ENCODE measurements around the gene CNGA3.

Gene CNGA3

DNA sequence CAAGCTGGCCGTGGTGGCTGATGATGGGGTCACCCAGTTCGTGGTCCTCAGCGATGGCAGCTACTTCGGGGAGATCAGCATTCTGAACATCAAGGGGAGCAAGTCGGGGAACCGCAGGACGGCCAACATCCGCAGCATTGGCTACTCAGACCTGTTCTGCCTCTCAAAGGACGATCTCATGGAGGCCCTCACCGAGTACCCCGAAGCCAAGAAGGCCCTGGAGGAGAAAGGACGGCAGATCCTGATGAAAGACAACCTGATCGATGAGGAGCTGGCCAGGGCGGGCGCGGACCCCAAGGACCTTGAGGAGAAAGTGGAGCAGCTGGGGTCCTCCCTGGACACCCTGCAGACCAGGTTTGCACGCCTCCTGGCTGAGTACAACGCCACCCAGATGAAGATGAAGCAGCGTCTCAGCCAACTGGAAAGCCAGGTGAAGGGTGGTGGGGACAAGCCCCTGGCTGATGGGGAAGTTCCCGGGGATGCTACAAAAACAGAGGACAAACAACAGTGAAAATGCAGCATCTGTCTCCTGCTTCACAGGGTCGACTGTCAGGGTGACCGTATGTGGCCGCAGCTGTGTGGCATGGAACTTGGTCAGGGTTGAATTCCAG lies 50.6 kb downstream of the CNGA3 start:
- H3K79me1 ChIP-seq (ENCODE audit: low read length) = no peaks in the 10 kb centered on the region
- no peak overlapping the region for H3K4ac ChIP-seq (ENCODE audit: low read depth, low read length)
- no peak overlapping the region for H2BK120ac ChIP-seq (ENCODE audit: low read depth, low read length)
- H3K9ac ChIP-seq (ENCODE audit: low read length) = no peak overlapping the region
- WGBS (ENCODE audit: extremely low coverage, insufficient coverage, low lambda C conversion rate) = no CpG with 5 or more reads among the region's 23 CpGs
- no peaks in the 10 kb centered on the region for H3K4me1 ChIP-seq (ENCODE audit: control insufficient read depth, low read depth, low read length)
- no peak overlapping the region for H4K8ac ChIP-seq (ENCODE audit: low read depth, low read length)
- H3K4me3 ChIP-seq (ENCODE audit: low read length) = no peak overlapping the region
- H2BK5ac ChIP-seq (ENCODE audit: low read length) = no peak overlapping the region
- H3K27me3 ChIP-seq (ENCODE audit: insufficient read depth, low read length, poor library complexity) = no peaks in the 10 kb centered on the region
- H3K79me2 ChIP-seq (ENCODE audit: control insufficient read depth, insufficient read depth, low read length) = no peaks in the 10 kb centered on the region
- H2AK5ac ChIP-seq (ENCODE audit: low read length) = no peak overlapping the region
- no peak overlapping the region for H3K23ac ChIP-seq (ENCODE audit: low read length)
- DNase-seq = no peak
- no peak overlapping the region for H3K4me2 ChIP-seq (ENCODE audit: low read length)
- H2BK15ac ChIP-seq (replicated peaks; ENCODE audit: low read depth) = no peak overlapping the region
- H4K5ac ChIP-seq (ENCODE audit: low read length) = no peak overlapping the region
- no peaks in the 10 kb centered on the region for H3K36me3 ChIP-seq (ENCODE audit: control insufficient read depth, insufficient read depth, low read length)
- H3K27ac ChIP-seq (ENCODE audit: low read depth, low read length) = no peak overlapping the region
- no peak overlapping the region for H3K56ac ChIP-seq (ENCODE audit: low read length)
- H3K18ac ChIP-seq (ENCODE audit: low read length) = no peak overlapping the region

DNA sequence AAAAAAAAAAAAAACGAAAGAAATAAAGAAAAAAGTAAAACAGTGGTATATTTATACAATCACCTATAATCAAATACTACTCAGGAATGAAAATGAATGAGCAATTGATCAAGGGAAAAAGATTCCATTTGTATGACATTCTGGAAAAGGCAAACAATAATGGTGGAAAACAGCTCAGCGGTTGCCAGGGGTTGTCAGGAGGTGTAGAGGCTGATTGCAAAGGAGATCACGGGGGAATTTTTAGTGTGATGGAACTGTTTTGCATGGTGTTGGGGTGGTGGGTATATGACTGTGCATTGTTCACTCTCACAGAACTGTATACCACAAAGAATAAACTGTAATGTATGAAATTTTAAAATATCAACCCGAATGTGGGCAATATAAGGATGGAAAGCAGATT lies 52.9 kb downstream of the CNGA3 start:
- no peak overlapping the region for H4K8ac ChIP-seq (ENCODE audit: low read depth, low read length)
- H3K79me2 ChIP-seq (ENCODE audit: control insufficient read depth, insufficient read depth, low read length) = no peaks in the 10 kb centered on the region
- H3K36me3 ChIP-seq (ENCODE audit: control insufficient read depth, insufficient read depth, low read length) = no peaks in the 10 kb centered on the region
- H3K56ac ChIP-seq (ENCODE audit: low read length) = no peak overlapping the region
- no CpG with 5 or more reads among the region's 4 CpGs for WGBS (ENCODE audit: extremely low coverage, insufficient coverage, low lambda C conversion rate)
- no peak overlapping the region for H3K27ac ChIP-seq (ENCODE audit: low read depth, low read length)
- H4K5ac ChIP-seq (ENCODE audit: low read length) = no peak overlapping the region
- H3K4me1 ChIP-seq (ENCODE audit: control insufficient read depth, low read depth, low read length) = no peaks in the 10 kb centered on the region
- no peak overlapping the region for H3K4me2 ChIP-seq (ENCODE audit: low read length)
- no peak overlapping the region for H2AK5ac ChIP-seq (ENCODE audit: low read length)
- no peak overlapping the region for H3K18ac ChIP-seq (ENCODE audit: low read length)
- H3K4me3 ChIP-seq (ENCODE audit: low read length) = no peak overlapping the region
- H2BK120ac ChIP-seq (ENCODE audit: low read depth, low read length) = no peak overlapping the region
- H2BK15ac ChIP-seq (replicated peaks; ENCODE audit: low read depth) = no peak overlapping the region
- H3K79me1 ChIP-seq (ENCODE audit: low read length) = no peaks in the 10 kb centered on the region
- no peak overlapping the region for H3K23ac ChIP-seq (ENCODE audit: low read length)
- H3K9ac ChIP-seq (ENCODE audit: low read length) = no peak overlapping the region
- H3K4ac ChIP-seq (ENCODE audit: low read depth, low read length) = no peak overlapping the region
- H2BK5ac ChIP-seq (ENCODE audit: low read length) = no peak overlapping the region
- H3K27me3 ChIP-seq (ENCODE audit: insufficient read depth, low read length, poor library complexity) = no peaks in the 10 kb centered on the region
- no peak for DNase-seq

DNA sequence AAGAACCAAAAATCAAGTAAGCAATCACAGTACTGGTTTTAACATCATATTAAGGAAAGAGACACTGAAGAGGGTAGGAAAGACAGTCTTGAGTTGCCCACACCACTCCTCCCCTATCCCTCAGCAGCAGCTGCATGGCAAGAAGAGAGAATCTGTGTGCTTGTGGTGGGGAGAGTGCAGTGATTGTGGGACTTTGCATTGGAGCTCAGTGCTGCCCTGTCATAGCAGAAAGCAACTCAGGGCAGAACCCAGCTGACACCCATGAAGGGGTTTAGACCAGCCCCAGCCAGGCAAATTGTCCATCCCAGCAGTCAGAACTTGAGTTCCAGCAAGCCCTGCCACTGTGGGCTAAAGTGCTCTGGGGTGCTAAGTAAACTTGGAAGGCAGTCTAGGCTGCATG lies 57.6 kb downstream of the CNGA3 start:
- no peak overlapping the region for H4K8ac ChIP-seq (ENCODE audit: low read depth, low read length)
- no peak overlapping the region for H3K27ac ChIP-seq (ENCODE audit: low read depth, low read length)
- no peaks in the 10 kb centered on the region for H3K36me3 ChIP-seq (ENCODE audit: control insufficient read depth, insufficient read depth, low read length)
- DNase-seq = no peak
- no peak overlapping the region for H2AK5ac ChIP-seq (ENCODE audit: low read length)
- no peak overlapping the region for H3K4me2 ChIP-seq (ENCODE audit: low read length)
- H2BK15ac ChIP-seq (replicated peaks; ENCODE audit: low read depth) = no peak overlapping the region
- no peak overlapping the region for H2BK120ac ChIP-seq (ENCODE audit: low read depth, low read length)
- H3K4me3 ChIP-seq (ENCODE audit: low read length) = no peak overlapping the region
- H3K27me3 ChIP-seq (ENCODE audit: insufficient read depth, low read length, poor library complexity) = no peaks in the 10 kb centered on the region
- no peak overlapping the region for H3K56ac ChIP-seq (ENCODE audit: low read length)
- no peak overlapping the region for H4K5ac ChIP-seq (ENCODE audit: low read length)
- no peak overlapping the region for H3K23ac ChIP-seq (ENCODE audit: low read length)
- no peaks in the 10 kb centered on the region for H3K79me1 ChIP-seq (ENCODE audit: low read length)
- H3K9ac ChIP-seq (ENCODE audit: low read length) = no peak overlapping the region
- no peak overlapping the region for H3K18ac ChIP-seq (ENCODE audit: low read length)
- no peak overlapping the region for H2BK5ac ChIP-seq (ENCODE audit: low read length)
- H3K79me2 ChIP-seq (ENCODE audit: control insufficient read depth, insufficient read depth, low read length) = no peaks in the 10 kb centered on the region
- no peak overlapping the region for H3K4ac ChIP-seq (ENCODE audit: low read depth, low read length)
- H3K4me1 ChIP-seq (ENCODE audit: control insufficient read depth, low read depth, low read length) = no peaks in the 10 kb centered on the region

DNA sequence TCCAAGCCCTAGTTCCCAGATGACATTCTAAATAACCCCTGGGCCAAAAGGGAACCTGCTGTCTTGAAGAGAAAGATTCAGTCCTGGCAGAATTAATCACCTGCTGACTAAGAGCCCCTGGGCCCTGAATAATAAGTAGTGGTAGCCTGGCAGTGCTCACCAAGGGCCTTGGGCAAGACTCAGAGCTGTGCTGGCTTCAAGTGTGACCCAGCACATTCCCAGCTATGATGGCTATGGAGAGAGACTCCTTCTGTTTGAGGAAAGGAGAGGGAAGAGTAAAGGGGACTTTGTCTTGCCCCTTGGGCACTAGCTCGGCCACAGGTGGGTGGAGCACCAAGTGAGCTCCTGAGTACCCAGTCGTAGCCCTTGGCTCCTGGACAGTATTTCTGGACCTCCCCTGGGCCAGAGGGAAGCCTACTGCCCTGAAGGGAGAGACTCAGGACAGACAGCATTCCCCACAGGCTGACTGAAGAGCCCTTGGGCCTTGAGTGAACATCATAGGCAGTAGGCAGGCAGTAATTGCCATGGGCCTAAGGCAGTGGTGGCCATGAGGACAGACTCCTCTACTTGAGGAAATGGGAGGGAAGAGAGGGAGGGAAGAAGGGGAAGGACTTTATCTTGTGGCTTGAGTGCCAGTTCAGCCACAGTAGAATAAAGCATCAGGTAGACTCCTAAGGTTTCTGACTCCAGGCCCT lies 58.4 kb downstream of the CNGA3 start:
- Histone ChIP-seq H3K23ac (ENCODE audit: low read length) (no peak overlapping the region), H3K4me2 (ENCODE audit: low read length) (no peak overlapping the region)
- WGBS (ENCODE audit: extremely low coverage, insufficient coverage, low lambda C conversion rate) = no CpG with 5 or more reads among the region's 2 CpGs

DNA sequence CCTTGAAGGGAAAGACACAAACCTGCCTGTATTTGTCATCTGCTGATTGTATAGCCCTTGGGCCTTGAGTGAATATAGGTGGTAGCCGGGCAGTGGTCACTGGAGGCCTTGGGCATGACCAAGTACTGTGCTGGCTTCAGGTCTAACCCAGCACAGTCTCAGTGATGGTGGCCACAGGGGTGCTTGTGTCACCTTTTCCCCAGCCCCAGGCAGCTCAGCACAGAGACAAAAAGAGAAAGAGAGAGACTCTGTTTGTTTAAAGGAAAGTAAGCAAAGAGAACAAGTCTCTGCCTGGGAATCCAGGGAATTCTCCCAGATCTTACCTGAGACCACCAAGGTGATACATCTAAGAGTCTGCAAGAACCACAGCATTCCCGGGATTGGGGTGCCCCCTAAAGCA lies 59.0 kb downstream of the CNGA3 start:
- no peak overlapping the region for H3K23ac ChIP-seq (ENCODE audit: low read length)
- H3K4me3 ChIP-seq (ENCODE audit: low read length) = no peak overlapping the region
- no peaks in the 10 kb centered on the region for H3K79me1 ChIP-seq (ENCODE audit: low read length)
- no peak overlapping the region for H3K9ac ChIP-seq (ENCODE audit: low read length)
- no peak overlapping the region for H4K5ac ChIP-seq (ENCODE audit: low read length)
- H3K27me3 ChIP-seq (ENCODE audit: insufficient read depth, low read length, poor library complexity) = no peaks in the 10 kb centered on the region
- no CpG with 5 or more reads among the region's 2 CpGs for WGBS (ENCODE audit: extremely low coverage, insufficient coverage, low lambda C conversion rate)
- no peaks in the 10 kb centered on the region for H3K79me2 ChIP-seq (ENCODE audit: control insufficient read depth, insufficient read depth, low read length)
- no peak overlapping the region for H2BK15ac ChIP-seq (replicated peaks; ENCODE audit: low read depth)
- DNase-seq = no peak
- H3K4me2 ChIP-seq (ENCODE audit: low read length) = no peak overlapping the region
- no peak overlapping the region for H2BK5ac ChIP-seq (ENCODE audit: low read length)
- no peak overlapping the region for H3K27ac ChIP-seq (ENCODE audit: low read depth, low read length)
- no peaks in the 10 kb centered on the region for H3K36me3 ChIP-seq (ENCODE audit: control insufficient read depth, insufficient read depth, low read length)
- H3K4ac ChIP-seq (ENCODE audit: low read depth, low read length) = no peak overlapping the region
- H2AK5ac ChIP-seq (ENCODE audit: low read length) = no peak overlapping the region
- H4K8ac ChIP-seq (ENCODE audit: low read depth, low read length) = no peak overlapping the region
- no peak overlapping the region for H3K18ac ChIP-seq (ENCODE audit: low read length)
- no peak overlapping the region for H2BK120ac ChIP-seq (ENCODE audit: low read depth, low read length)
- H3K56ac ChIP-seq (ENCODE audit: low read length) = no peak overlapping the region
- no peaks in the 10 kb centered on the region for H3K4me1 ChIP-seq (ENCODE audit: control insufficient read depth, low read depth, low read length)

More for the DNA sequence above, 58.4 kb downstream of the CNGA3 start:
- no peaks in the 10 kb centered on the region for H3K36me3 ChIP-seq (ENCODE audit: control insufficient read depth, insufficient read depth, low read length)
- H2BK15ac ChIP-seq (replicated peaks; ENCODE audit: low read depth) = no peak overlapping the region
- H3K4ac ChIP-seq (ENCODE audit: low read depth, low read length) = no peak overlapping the region
- no peak overlapping the region for H3K4me3 ChIP-seq (ENCODE audit: low read length)
- H2BK120ac ChIP-seq (ENCODE audit: low read depth, low read length) = no peak overlapping the region
- H3K56ac ChIP-seq (ENCODE audit: low read length) = no peak overlapping the region
- H3K18ac ChIP-seq (ENCODE audit: low read length) = no peak overlapping the region
- no peak overlapping the region for H4K8ac ChIP-seq (ENCODE audit: low read depth, low read length)
- H3K27ac ChIP-seq (ENCODE audit: low read depth, low read length) = no peak overlapping the region
- H2BK5ac ChIP-seq (ENCODE audit: low read length) = no peak overlapping the region
- H3K9ac ChIP-seq (ENCODE audit: low read length) = no peak overlapping the region
- no peaks in the 10 kb centered on the region for H3K4me1 ChIP-seq (ENCODE audit: control insufficient read depth, low read depth, low read length)
- no peak overlapping the region for H4K5ac ChIP-seq (ENCODE audit: low read length)
- no peaks in the 10 kb centered on the region for H3K79me2 ChIP-seq (ENCODE audit: control insufficient read depth, insufficient read depth, low read length)
- no peaks in the 10 kb centered on the region for H3K27me3 ChIP-seq (ENCODE audit: insufficient read depth, low read length, poor library complexity)
- no peaks in the 10 kb centered on the region for H3K79me1 ChIP-seq (ENCODE audit: low read length)
- no peak for DNase-seq
- H2AK5ac ChIP-seq (ENCODE audit: low read length) = no peak overlapping the region

DNA sequence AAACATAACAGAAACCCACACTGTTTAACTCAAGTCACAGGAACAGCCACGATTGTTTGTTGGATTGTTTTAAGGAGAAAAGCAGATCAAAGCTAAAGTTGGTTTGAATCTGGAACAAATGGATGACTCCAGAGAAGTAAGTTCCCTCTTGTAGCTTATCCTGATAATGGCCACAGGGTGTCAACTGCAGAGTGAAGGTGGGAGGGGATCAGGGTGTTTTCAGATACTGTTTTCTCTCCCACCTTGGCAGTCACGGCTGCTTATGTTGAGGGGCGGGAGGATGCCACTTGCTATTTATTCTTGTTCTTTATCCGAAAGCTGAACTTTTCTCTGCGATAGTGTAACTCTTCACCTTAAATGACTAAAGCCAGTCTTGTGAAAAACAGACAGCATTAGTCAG lies 61.9 kb downstream of the CNGA3 start:
- H2BK120ac ChIP-seq (ENCODE audit: low read depth, low read length) = no peak overlapping the region
- H3K4me1 ChIP-seq (ENCODE audit: control insufficient read depth, low read depth, low read length) = no peaks in the 10 kb centered on the region
- H3K79me2 ChIP-seq (ENCODE audit: control insufficient read depth, insufficient read depth, low read length) = no peaks in the 10 kb centered on the region
- H3K23ac ChIP-seq (ENCODE audit: low read length) = no peak overlapping the region
- no peak overlapping the region for H4K8ac ChIP-seq (ENCODE audit: low read depth, low read length)
- H3K4me3 ChIP-seq (ENCODE audit: low read length) = no peak overlapping the region
- no peak overlapping the region for H3K27ac ChIP-seq (ENCODE audit: low read depth, low read length)
- H3K4me2 ChIP-seq (ENCODE audit: low read length) = no peak overlapping the region
- no peak overlapping the region for H3K18ac ChIP-seq (ENCODE audit: low read length)
- no peak overlapping the region for H3K9ac ChIP-seq (ENCODE audit: low read length)
- H3K36me3 ChIP-seq (ENCODE audit: control insufficient read depth, insufficient read depth, low read length) = no peaks in the 10 kb centered on the region
- H3K4ac ChIP-seq (ENCODE audit: low read depth, low read length) = no peak overlapping the region
- no peak overlapping the region for H2BK15ac ChIP-seq (replicated peaks; ENCODE audit: low read depth)
- no CpG with 5 or more reads among the region's 5 CpGs for WGBS (ENCODE audit: extremely low coverage, insufficient coverage, low lambda C conversion rate)
- H4K5ac ChIP-seq (ENCODE audit: low read length) = no peak overlapping the region
- peak; percentile 51 for DNase-seq
- H3K79me1 ChIP-seq (ENCODE audit: low read length) = no peaks in the 10 kb centered on the region
- H2AK5ac ChIP-seq (ENCODE audit: low read length) = no peak overlapping the region
- H3K27me3 ChIP-seq (ENCODE audit: insufficient read depth, low read length, poor library complexity) = no peaks in the 10 kb centered on the region
- H2BK5ac ChIP-seq (ENCODE audit: low read length) = no peak overlapping the region
- no peak overlapping the region for H3K56ac ChIP-seq (ENCODE audit: low read length)

Measured in mesendoderm (in vitro differentiated cells).